CD4-positive, alpha-beta memory T cell (primary cell): ENCODE results near the gene CLN5. TPM values are rescaled to one million over a fixed set of nuclear protein-coding genes. Genes with fewer than 3 reads are reported as not detected.
"Not testable (repeated sequence)": the region's sequence is repeated elsewhere in the genome, so short reads cannot be mapped to it uniquely, and the experiment has no call there.

Experiments
- CTCF ChIA-PET: fragments of 350-600 bp; sonication (Branson Sonifier 250); formaldehyde crosslinking; loops from one replicate; lab custom pipeline; 2021; ENCODE audit warnings: inconsistent platforms; ENCODE audit not compliant: partially characterized antibody; lab: Charles Lee
- POLR2A ChIA-PET: fragments of 350-600 bp; sonication (Branson Sonifier 250); formaldehyde crosslinking; loops from one replicate; lab custom pipeline; 2021; ENCODE audit not compliant: partially characterized antibody; lab: Charles Lee
- DNase-seq, 5 donors: peaks; one replicate each; pipeline versions ENCODE4 v3.0.0 to v3.0.0-alpha.2; 2020 to 2022; ENCODE audit warnings: mixed read lengths in 1 of 5
- H3K27ac ChIP-seq: one replicate; pipeline ENCODE4 v1.7.0; 2013; ENCODE audit warnings: low read depth, low read length
- H3K27me3 ChIP-seq: 2 replicates; pipeline ENCODE4 v1.7.0; 2013; ENCODE audit warnings: mild to moderate bottlenecking, low read length, moderate library complexity; ENCODE audit not compliant: insufficient read depth
- H3K36me3 ChIP-seq: 2 replicates; pipeline ENCODE4 v1.7.0; 2013; ENCODE audit warnings: mild to moderate bottlenecking, low read length, moderate library complexity; ENCODE audit not compliant: insufficient read depth
- H3K4me1 ChIP-seq: 2 replicates; pipeline ENCODE4 v1.7.0; 2013; ENCODE audit warnings: mild to moderate bottlenecking, low read length, moderate library complexity; ENCODE audit not compliant: insufficient read depth
- H3K4me3 ChIP-seq, 2 donors: one replicate each; pipeline ENCODE4 v1.7.0; 2013; ENCODE audit warnings: low read length in 2 of 2, mild to moderate bottlenecking in 1 of 2
- H3K9me3 ChIP-seq, 2 donors: one replicate each; pipeline ENCODE4 v1.7.0; 2013; ENCODE audit warnings: low read length in 2 of 2, control low read depth in 1 of 2; ENCODE audit not compliant: control insufficient read depth in 1 of 2
- H3K27ac Mint-ChIP-seq, 7 donors: one replicate each; pipeline ENCODE4 v1.8.0; 2020 to 2021; ENCODE audit warnings: mixed read lengths in 7 of 7, mild to moderate bottlenecking in 6 of 7, inconsistent platforms in 3 of 7, moderate library complexity in 3 of 7
- H3K27me3 Mint-ChIP-seq, 2 donors: one replicate each; pipeline ENCODE4 v1.8.0; 2020 to 2021; ENCODE audit warnings: mixed read lengths in 2 of 2
- H3K36me3 Mint-ChIP-seq, 2 donors: one replicate each; pipeline ENCODE4 v1.8.0; 2020 to 2021; ENCODE audit warnings: mixed read lengths in 2 of 2, inconsistent platforms in 1 of 2, mild to moderate bottlenecking in 1 of 2
- H3K4me1 Mint-ChIP-seq, 4 donors: one replicate each; pipeline ENCODE4 v1.8.0; 2020 to 2021; ENCODE audit warnings: mixed read lengths in 4 of 4, mild to moderate bottlenecking in 1 of 4
- H3K4me3 Mint-ChIP-seq, 8 donors: one replicate each; pipeline ENCODE4 v1.8.0; 2020 to 2021; ENCODE audit warnings: mixed read lengths in 8 of 8, mild to moderate bottlenecking in 7 of 8, moderate library complexity in 6 of 8, inconsistent platforms in 3 of 8
- H3K9me3 Mint-ChIP-seq, 8 donors: one replicate each; pipeline ENCODE4 v1.8.0; 2020 to 2021; ENCODE audit warnings: mixed read lengths in 8 of 8, mild to moderate bottlenecking in 5 of 8, inconsistent platforms in 3 of 8, moderate library complexity in 1 of 8
- intact Hi-C: fragments of 100-400 bp; cut with micrococcal nuclease; formaldehyde crosslinking; loops from one replicate; pipeline ENCODE4 v1.15.1; 2023
- polyA plus RNA-seq, 2 donors: library from polyadenylated mRNA; unstranded; fragments of 300-500 nt; fragmentation: Illumina TruSeq; gene quantifications; one replicate each; pipeline ENCODE4 v1.2.3, GENCODE V29; 2021
- total RNA-seq, 2 experiments: library from RNA; stranded (reverse); gene quantifications; one replicate each; pipeline ENCODE4 v1.2.3, GENCODE V29; 2021

The CLN5 gene
- total and polyA plus RNA-seq, 4 experiments from 2014 or later = 26.0 to 48.6 (median 33.9) TPM

DNA sequence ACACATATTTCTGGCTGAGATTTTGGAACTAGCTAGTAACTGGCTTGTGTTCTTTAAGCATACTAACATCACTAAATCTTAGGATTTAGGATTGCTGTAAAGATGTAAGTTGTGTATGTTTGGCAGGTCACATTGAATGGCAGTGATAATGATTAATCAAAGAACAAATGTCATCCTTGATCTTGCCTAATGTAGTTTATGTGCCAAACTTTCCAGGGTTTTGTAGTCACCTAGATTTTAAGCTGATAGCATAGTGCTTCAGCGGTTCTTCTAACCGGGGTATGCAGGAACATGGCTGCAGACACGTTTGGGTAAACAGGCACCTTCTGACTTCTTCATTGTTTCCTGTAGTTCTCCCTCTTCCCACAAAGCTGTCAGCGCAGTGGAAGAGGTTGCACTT lies 9.7 kb downstream of the CLN5 start:
- intact Hi-C loops = no loop called here
- ChIA-PET CTCF (interaction anchor here (0.6 to 3.7 kb wide), 13 partner anchors 9 to 1305 kb away, joined by 3 to 23 read pairs (median 5); partner anchors contain the start of genes CLN5 and FBXL3), POLR2A (interaction anchor here (1.2 to 5.0 kb wide), 3 partner anchors 9 to 25 kb away, joined by 3 to 42 read pairs (median 30); partner anchors contain the start of genes CLN5 and FBXL3)
- peak overlapping the region in 1 of 2 donors; percentile 5 for H3K4me3 ChIP-seq
- Mint-ChIP-seq H3K36me3 (peaks cover 37 to 50% of the 10 kb centered on the region in 2 donors), H3K27ac (peak overlapping the region; percentile 7 to 84 (median 49)), H3K4me3 (peak overlapping the region in 2 of 8 donors; percentile 22 to 26), H3K4me1 (peaks cover 23 to 42% (median 31%) of the 10 kb centered on the region in 4 donors), H3K9me3 (no peaks in the 10 kb centered on the region), H3K27me3 (no peaks in the 10 kb centered on the region)
- no peak for DNase-seq
- peaks cover 32% of the 10 kb centered on the region for H3K4me1 ChIP-seq
- H3K36me3 ChIP-seq = peaks cover 9% of the 10 kb centered on the region
- no peaks in the 10 kb centered on the region for H3K9me3 ChIP-seq
- H3K27me3 ChIP-seq = no peaks in the 10 kb centered on the region
- no peak overlapping the region for H3K27ac ChIP-seq

DNA sequence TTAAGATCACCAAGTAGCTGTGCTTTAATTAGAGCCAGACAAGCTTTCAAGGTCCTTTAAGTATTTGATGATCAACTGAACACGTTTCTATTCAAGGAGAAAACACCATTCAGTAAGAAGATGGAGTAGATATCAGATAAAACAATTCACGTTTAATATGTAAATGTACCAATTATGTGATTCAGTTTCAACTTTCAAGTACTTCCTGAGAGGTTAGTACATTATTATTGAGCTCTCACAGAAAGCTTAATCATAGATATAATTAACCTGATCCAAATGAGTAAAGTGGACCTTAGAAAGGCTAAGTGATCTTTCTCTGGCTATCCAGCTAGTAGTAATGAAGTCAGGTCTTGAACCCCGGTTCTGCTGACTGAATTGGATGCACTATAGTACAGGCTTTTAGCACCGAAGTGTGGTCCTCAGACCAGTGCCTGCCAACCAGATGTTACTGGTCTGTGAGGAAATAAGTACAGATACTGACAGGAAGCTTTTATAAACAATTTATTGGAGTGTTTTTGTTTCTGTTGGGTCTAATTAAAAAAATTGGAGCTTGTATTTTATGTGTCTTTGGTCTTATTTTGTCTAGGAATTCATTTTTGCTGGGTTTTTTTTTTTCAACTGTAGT lies 10.2 kb downstream of the CLN5 start:
- DNase-seq = no peak
- peaks cover 33 to 52% of the 10 kb centered on the region in 2 donors for H3K36me3 Mint-ChIP-seq
- ChIA-PET CTCF (interaction anchor here (0.6 to 3.7 kb wide), 17 partner anchors 8 to 1306 kb away, joined by 3 to 23 read pairs (median 4); partner anchors contain the start of genes CLN5 and FBXL3), POLR2A (interaction anchor here (1.2 to 5.0 kb wide), 3 partner anchors 10 to 24 kb away, joined by 3 to 42 read pairs (median 30); partner anchors contain the start of genes CLN5 and FBXL3)
- H3K9me3 Mint-ChIP-seq = no peaks in the 10 kb centered on the region
- Histone ChIP-seq H3K4me3 (no peak overlapping the region), H3K27ac (no peak overlapping the region), H3K9me3 (no peaks in the 10 kb centered on the region), H3K27me3 (no peaks in the 10 kb centered on the region), H3K36me3 (peaks cover 11% of the 10 kb centered on the region), H3K4me1 (peaks cover 37% of the 10 kb centered on the region)
- peak overlapping the region in 2 of 8 donors; percentile 22 to 26 for H3K4me3 Mint-ChIP-seq
- H3K27me3 Mint-ChIP-seq = no peaks in the 10 kb centered on the region
- H3K4me1 Mint-ChIP-seq = peaks cover 24 to 42% (median 31%) of the 10 kb centered on the region in 4 donors
- intact Hi-C loops = loop anchor here (1.0 kb wide), 1 partner anchor 10 kb away; the partner anchor contains the start of gene CLN5
- H3K27ac Mint-ChIP-seq = peak overlapping the region; percentile 43 to 85 (median 71)

DNA sequence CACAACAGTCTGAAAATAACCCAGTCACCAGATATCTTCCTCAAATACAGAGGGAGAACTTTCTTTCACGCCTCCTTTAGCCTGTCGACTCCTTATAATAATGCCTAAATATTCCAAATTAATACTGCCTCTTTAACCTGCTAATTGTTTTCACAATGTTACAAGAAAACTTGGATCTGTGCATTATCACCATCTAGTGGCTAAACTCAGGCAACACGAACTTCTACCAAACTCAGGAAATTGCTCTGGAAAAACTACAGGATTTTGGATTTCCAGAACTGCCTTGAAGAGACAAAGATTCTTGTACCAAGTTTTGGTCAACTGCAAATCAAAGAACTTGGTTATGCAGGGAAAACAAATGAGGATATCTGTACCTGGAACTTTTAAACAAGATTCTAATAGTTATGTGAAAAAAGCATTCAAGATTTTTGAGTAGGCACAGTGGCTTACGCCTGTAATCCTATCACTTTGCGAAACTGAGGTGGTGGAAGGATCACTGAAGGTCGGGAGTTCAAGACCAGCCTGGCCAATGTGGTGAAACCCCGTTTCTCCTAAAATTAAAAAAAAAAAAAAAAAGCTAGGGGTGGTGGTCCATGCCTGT lies 10.8 kb downstream of the CLN5 start:
- Histone ChIP-seq H3K4me1 (peaks cover 43% of the 10 kb centered on the region), H3K36me3 (peaks cover 18% of the 10 kb centered on the region), H3K9me3 (no peaks in the 10 kb centered on the region), H3K27ac (no peak overlapping the region), H3K4me3 (no peak overlapping the region), H3K27me3 (no peaks in the 10 kb centered on the region)
- Mint-ChIP-seq H3K4me1 (peaks cover 25 to 44% (median 35%) of the 10 kb centered on the region in 4 donors), H3K4me3 (no peak overlapping the region), H3K27ac (peak overlapping the region; percentile 5 to 85 (median 30)), H3K36me3 (peaks cover 38 to 57% of the 10 kb centered on the region in 2 donors), H3K27me3 (no peaks in the 10 kb centered on the region), H3K9me3 (no peaks in the 10 kb centered on the region)
- intact Hi-C loops = loop anchor here (1.0 kb wide), 1 partner anchor 10 kb away; the partner anchor contains the start of gene CLN5
- ChIA-PET CTCF (interaction anchor here (0.7 to 3.7 kb wide), 15 partner anchors 10 to 1306 kb away, joined by 3 to 23 read pairs (median 4); partner anchors contain the start of genes CLN5 and FBXL3), POLR2A (interaction anchor here (0.6 to 5.0 kb wide), 4 partner anchors 10 to 174 kb away, joined by 3 to 42 read pairs (median 17); partner anchors contain the start of genes CLN5 and FBXL3)
- peak in 1 of 5 donors; percentile 19 for DNase-seq

DNA sequence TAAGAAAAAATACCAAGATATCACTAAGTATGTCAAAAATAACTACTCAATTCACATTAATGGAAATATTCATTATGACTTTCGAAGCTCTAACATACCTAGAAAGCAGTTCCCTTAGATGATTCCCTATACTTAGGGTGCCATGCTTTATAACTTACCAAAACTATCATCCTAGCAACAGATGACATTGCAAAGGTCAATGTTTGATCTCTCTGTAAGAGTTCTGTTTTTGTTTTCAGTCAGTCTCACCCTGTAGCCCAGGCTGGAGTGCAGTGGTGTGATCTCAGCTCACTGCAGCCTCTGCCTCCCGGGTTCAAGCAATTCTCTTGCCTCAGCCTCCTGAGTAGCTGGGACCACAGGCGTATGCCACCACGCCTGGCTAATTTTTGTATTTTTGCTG lies 16.5 kb downstream of the CLN5 start:
- H3K4me1 Mint-ChIP-seq = peaks cover 19 to 45% (median 30%) of the 10 kb centered on the region in 4 donors
- H3K4me1 ChIP-seq = peaks cover 35% of the 10 kb centered on the region
- POLR2A ChIA-PET = interaction anchor here (0.7 to 5.0 kb wide), 4 partner anchors 13 to 18 kb away, joined by 3 to 30 read pairs (median 4); partner anchors contain the start of gene FBXL3
- intact Hi-C loops, H3K4me3 Mint-ChIP-seq, H3K4me3 ChIP-seq, H3K27me3 Mint-ChIP-seq, H3K9me3 ChIP-seq, DNase-seq, H3K27me3 ChIP-seq, H3K9me3 Mint-ChIP-seq: not testable (repeated sequence)
- peaks cover 43% of the 10 kb centered on the region for H3K36me3 ChIP-seq
- peak overlapping the region; percentile 36 for H3K27ac ChIP-seq
- peaks cover 43 to 71% of the 10 kb centered on the region in 2 donors for H3K36me3 Mint-ChIP-seq
- CTCF ChIA-PET = interaction anchor here (0.7 to 1.9 kb wide), 4 partner anchors 8 to 28 kb away, joined by 3 to 9 read pairs (median 4); no protein-coding TSS in a partner anchor
- H3K27ac Mint-ChIP-seq = peak overlapping the region in 6 of 7 donors; percentile 10 to 71 (median 54)

DNA sequence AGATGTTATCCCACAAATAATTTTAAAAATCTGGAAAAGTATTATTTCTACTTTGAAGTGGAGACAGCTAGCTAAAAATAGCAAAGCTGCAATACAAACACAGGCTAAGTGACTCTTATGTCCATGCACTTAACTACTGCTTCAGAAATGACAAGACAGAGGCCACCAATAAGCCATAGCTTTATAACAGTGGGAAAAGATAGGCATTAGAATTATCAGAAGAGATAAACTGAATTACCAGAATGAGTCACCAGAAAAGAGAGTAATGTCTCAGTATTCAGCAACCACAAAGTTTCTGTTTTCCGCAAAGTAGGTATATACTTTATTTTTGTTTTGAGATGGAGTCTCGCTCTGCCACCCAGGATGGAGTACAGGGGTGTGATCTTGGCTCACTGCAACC lies 17.1 kb downstream of the CLN5 start:
- Histone ChIP-seq H3K4me1 (peaks cover 35% of the 10 kb centered on the region), H3K27ac (no peak overlapping the region), H3K9me3 (no peaks in the 10 kb centered on the region), H3K36me3 (peaks cover 50% of the 10 kb centered on the region), H3K4me3 (no peak overlapping the region), H3K27me3 (no peaks in the 10 kb centered on the region)
- ChIA-PET POLR2A (interaction anchor here (0.7 to 5.0 kb wide), 4 partner anchors 12 to 18 kb away, joined by 3 to 30 read pairs (median 4); partner anchors contain the start of genes CLN5 and FBXL3), CTCF (interaction anchor here (1.2 to 1.9 kb wide), 3 partner anchors 8 to 28 kb away, joined by 3 to 9 read pairs (median 5); no protein-coding TSS in a partner anchor)
- H3K4me1 Mint-ChIP-seq = peaks cover 24 to 51% (median 36%) of the 10 kb centered on the region in 4 donors
- H3K9me3 Mint-ChIP-seq = no peaks in the 10 kb centered on the region
- DNase-seq = no peak
- H3K4me3 Mint-ChIP-seq = peak overlapping the region in 1 of 8 donors; percentile 28
- intact Hi-C loops = no loop called here
- H3K27ac Mint-ChIP-seq = peak overlapping the region in 6 of 7 donors; percentile 47 to 74 (median 62)
- no peaks in the 10 kb centered on the region for H3K27me3 Mint-ChIP-seq
- peaks cover 49 to 73% of the 10 kb centered on the region in 2 donors for H3K36me3 Mint-ChIP-seq

DNA sequence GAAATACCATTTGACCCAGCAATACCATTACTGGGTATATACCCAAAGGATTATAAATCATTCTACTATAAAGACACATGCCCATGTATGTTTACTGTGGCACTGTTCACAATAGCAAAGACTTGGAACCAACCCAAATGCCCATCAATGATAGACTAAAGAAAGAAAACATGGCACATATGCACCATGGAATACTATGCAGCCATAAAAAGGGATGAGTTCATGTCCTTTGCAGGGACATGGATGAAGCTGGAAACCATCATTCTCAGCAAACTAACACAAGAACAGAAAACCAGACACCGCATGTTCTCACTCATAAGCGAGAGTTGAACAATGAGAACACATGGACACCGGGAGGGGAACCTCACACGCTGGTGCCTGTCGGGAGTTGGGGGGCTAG lies 17.8 kb downstream of the CLN5 start:
- H3K27ac ChIP-seq, H3K9me3 Mint-ChIP-seq, DNase-seq, H3K4me3 ChIP-seq, intact Hi-C loops, H3K27me3 Mint-ChIP-seq, H3K9me3 ChIP-seq, H3K27me3 ChIP-seq: not testable (repeated sequence)
- ChIA-PET POLR2A (interaction anchor here (1.4 to 1.6 kb wide), 2 partner anchors 16 to 18 kb away, joined by 5 to 7 read pairs; partner anchors contain the start of gene CLN5), CTCF (interaction anchor here (1.0 to 1.4 kb wide), 2 partner anchors 8 to 17 kb away, joined by 3 read pairs; no protein-coding TSS in a partner anchor)
- peak overlapping the region in 2 of 7 donors; percentile 48 to 71 for H3K27ac Mint-ChIP-seq
- peak overlapping the region in 1 of 8 donors; percentile 33 for H3K4me3 Mint-ChIP-seq
- H3K36me3 Mint-ChIP-seq = peaks cover 52 to 77% of the 10 kb centered on the region in 2 donors
- Histone ChIP-seq H3K4me1 (peaks cover 40% of the 10 kb centered on the region), H3K36me3 (peaks cover 57% of the 10 kb centered on the region)
- peaks cover 30 to 59% (median 40%) of the 10 kb centered on the region in 4 donors for H3K4me1 Mint-ChIP-seq
